Effector memory CD4-positive, alpha-beta T cell (primary cell): ENCODE data around the gene NGEF.

ENCODE experiments used
- DNase-seq, 3 donors: peaks; one replicate each; pipeline ENCODE4 v3.0.0-alpha.2; 2020
- H3K27ac ChIP-seq: 2 replicates; pipeline ENCODE4 v1.7.0; 2013; ENCODE audit warnings: mild to moderate bottlenecking, low read length, moderate library complexity; ENCODE audit not compliant: insufficient read depth, poor library complexity, severe bottlenecking
- H3K27me3 ChIP-seq: replicated peaks from 2 replicates; pipeline ENCODE4 v1.7.0; 2013; ENCODE audit warnings: mild to moderate bottlenecking, low read length; ENCODE audit not compliant: insufficient read depth, control insufficient read depth, poor library complexity, severe bottlenecking
- H3K36me3 ChIP-seq: 2 replicates; pipeline ENCODE4 v1.7.0; 2013; ENCODE audit warnings: mild to moderate bottlenecking, low read length, moderate library complexity; ENCODE audit not compliant: control insufficient read depth, insufficient read depth
- H3K4me1 ChIP-seq: 2 replicates; pipeline ENCODE4 v1.7.0; 2013; ENCODE audit warnings: low read length, mild to moderate bottlenecking; ENCODE audit not compliant: control insufficient read depth, insufficient read depth, poor library complexity, severe bottlenecking
- H3K4me3 ChIP-seq: 2 replicates; pipeline ENCODE4 v1.7.0; 2013; ENCODE audit warnings: low read length, low read depth, mild to moderate bottlenecking; ENCODE audit not compliant: insufficient read depth, poor library complexity, severe bottlenecking
- H3K9me3 ChIP-seq: 2 replicates; pipeline ENCODE4 v1.7.0; 2013; ENCODE audit warnings: mild to moderate bottlenecking, low read length, moderate library complexity; ENCODE audit not compliant: control insufficient read depth

The NGEF gene

GRCh38 chr2:233011268-233011650 is 1.8 kb downstream of the NGEF start:
- Histone ChIP-seq H3K4me3 (no peak overlapping the region), H3K4me1 (no peaks in the 10 kb centered on the region), H3K27me3 (no peaks in the 10 kb centered on the region), H3K27ac (no peak overlapping the region), H3K36me3 (no peaks in the 10 kb centered on the region), H3K9me3 (no peaks in the 10 kb centered on the region)
- DNase-seq: no peak

- Histone ChIP-seq H3K9me3 (no peaks in the 10 kb centered on the region), H3K36me3 (no peaks in the 10 kb centered on the region), H3K27ac (no peak overlapping the region), H3K27me3 (no peaks in the 10 kb centered on the region), H3K4me3 (no peak overlapping the region), H3K4me1 (no peaks in the 10 kb centered on the region)
- DNase-seq: no peak
Observed at GRCh38 chr2:233010569-233011267, 2.3 kb downstream of the NGEF start.

GRCh38 chr2:233009661-233010060 is 3.4 kb downstream of the NGEF start:
- Histone ChIP-seq H3K9me3 (no peaks in the 10 kb centered on the region), H3K4me3 (no peak overlapping the region), H3K36me3 (no peaks in the 10 kb centered on the region), H3K27me3 (no peaks in the 10 kb centered on the region), H3K4me1 (no peaks in the 10 kb centered on the region), H3K27ac (no peak overlapping the region)
- no peak for DNase-seq

- Histone ChIP-seq H3K4me3 (no peak overlapping the region), H3K27me3 (no peaks in the 10 kb centered on the region), H3K4me1 (no peaks in the 10 kb centered on the region), H3K9me3 (no peaks in the 10 kb centered on the region), H3K36me3 (no peaks in the 10 kb centered on the region), H3K27ac (no peak overlapping the region)
- DNase-seq: no peak
Observed at GRCh38 chr2:233007739-233008138, 5.3 kb downstream of the NGEF start.

- Histone ChIP-seq H3K36me3 (no peaks in the 10 kb centered on the region), H3K4me3 (no peak overlapping the region), H3K4me1 (no peaks in the 10 kb centered on the region), H3K27ac (no peak overlapping the region), H3K9me3 (no peaks in the 10 kb centered on the region), H3K27me3 (no peaks in the 10 kb centered on the region)
- DNase-seq: no peak
Observed at GRCh38 chr2:233007270-233007669, 5.8 kb downstream of the NGEF start.

GRCh38 chr2:233006648-233007047 is 6.4 kb downstream of the NGEF start:
- H3K4me1 ChIP-seq: no peaks in the 10 kb centered on the region

GRCh38 chr2:233005096-233005495 is 8.0 kb downstream of the NGEF start:
- no peaks in the 10 kb centered on the region for H3K36me3 ChIP-seq
- H3K4me1 ChIP-seq: no peaks in the 10 kb centered on the region
- no peak for DNase-seq
- no peaks in the 10 kb centered on the region for H3K9me3 ChIP-seq
- H3K27ac ChIP-seq: no peak overlapping the region
- H3K27me3 ChIP-seq: no peaks in the 10 kb centered on the region
- H3K4me3 ChIP-seq: no peak overlapping the region

More at GRCh38 chr2:233006648-233007047, 6.4 kb downstream of the NGEF start:
- H3K36me3 ChIP-seq: no peaks in the 10 kb centered on the region
- H3K27me3 ChIP-seq: no peaks in the 10 kb centered on the region
- no peak for DNase-seq
- no peak overlapping the region for H3K27ac ChIP-seq
- H3K9me3 ChIP-seq: no peaks in the 10 kb centered on the region
- no peak overlapping the region for H3K4me3 ChIP-seq

- Histone ChIP-seq H3K9me3 (no peaks in the 10 kb centered on the region), H3K36me3 (no peaks in the 10 kb centered on the region), H3K27me3 (no peaks in the 10 kb centered on the region), H3K4me1 (no peaks in the 10 kb centered on the region), H3K27ac (no peak overlapping the region), H3K4me3 (no peak overlapping the region)
- no peak for DNase-seq
Observed at GRCh38 chr2:233003658-233004555, 9.1 kb downstream of the NGEF start.

- no peaks in the 10 kb centered on the region for H3K4me1 ChIP-seq
- H3K9me3 ChIP-seq: no peaks in the 10 kb centered on the region
- no peaks in the 10 kb centered on the region for H3K27me3 ChIP-seq
- H3K27ac ChIP-seq: no peak overlapping the region
- H3K36me3 ChIP-seq: no peaks in the 10 kb centered on the region
- no peak overlapping the region for H3K4me3 ChIP-seq
- no peak for DNase-seq
Observed at GRCh38 chr2:233002829-233003657, 10.0 kb downstream of the NGEF start.
